ENCODE data around the gene LRP8.

DNA sequence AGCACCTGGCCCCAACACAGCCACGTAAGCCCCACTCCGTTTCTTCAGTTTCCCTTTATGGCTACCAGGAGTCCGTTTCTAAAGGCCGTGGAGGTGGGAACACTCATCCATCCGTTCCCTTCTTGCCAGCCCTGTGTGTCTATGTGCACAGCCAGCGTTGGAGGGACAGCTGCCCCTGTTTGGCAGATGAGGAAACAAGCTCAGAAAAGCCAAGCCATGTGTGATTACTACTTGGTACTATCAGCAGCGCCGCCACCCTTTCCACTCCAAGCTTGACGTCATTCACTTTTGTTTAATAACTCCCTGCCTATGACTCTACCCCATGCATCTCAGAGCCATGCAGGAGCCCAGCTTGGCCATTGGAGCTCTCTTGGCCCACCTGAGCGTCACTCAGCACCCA is 3.5 kb downstream of the LRP8 start:
- TF ChIP-seq, protein P1, sequence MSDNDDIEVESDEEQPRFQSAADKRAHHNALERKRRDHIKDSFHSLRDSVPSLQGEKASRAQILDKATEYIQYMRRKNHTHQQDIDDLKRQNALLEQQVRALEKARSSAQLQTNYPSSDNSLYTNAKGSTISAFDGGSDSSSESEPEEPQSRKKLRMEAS (IDR thresholded peaks at IDR 0.05): no peak
- TF ChIP-seq, protein P2, sequence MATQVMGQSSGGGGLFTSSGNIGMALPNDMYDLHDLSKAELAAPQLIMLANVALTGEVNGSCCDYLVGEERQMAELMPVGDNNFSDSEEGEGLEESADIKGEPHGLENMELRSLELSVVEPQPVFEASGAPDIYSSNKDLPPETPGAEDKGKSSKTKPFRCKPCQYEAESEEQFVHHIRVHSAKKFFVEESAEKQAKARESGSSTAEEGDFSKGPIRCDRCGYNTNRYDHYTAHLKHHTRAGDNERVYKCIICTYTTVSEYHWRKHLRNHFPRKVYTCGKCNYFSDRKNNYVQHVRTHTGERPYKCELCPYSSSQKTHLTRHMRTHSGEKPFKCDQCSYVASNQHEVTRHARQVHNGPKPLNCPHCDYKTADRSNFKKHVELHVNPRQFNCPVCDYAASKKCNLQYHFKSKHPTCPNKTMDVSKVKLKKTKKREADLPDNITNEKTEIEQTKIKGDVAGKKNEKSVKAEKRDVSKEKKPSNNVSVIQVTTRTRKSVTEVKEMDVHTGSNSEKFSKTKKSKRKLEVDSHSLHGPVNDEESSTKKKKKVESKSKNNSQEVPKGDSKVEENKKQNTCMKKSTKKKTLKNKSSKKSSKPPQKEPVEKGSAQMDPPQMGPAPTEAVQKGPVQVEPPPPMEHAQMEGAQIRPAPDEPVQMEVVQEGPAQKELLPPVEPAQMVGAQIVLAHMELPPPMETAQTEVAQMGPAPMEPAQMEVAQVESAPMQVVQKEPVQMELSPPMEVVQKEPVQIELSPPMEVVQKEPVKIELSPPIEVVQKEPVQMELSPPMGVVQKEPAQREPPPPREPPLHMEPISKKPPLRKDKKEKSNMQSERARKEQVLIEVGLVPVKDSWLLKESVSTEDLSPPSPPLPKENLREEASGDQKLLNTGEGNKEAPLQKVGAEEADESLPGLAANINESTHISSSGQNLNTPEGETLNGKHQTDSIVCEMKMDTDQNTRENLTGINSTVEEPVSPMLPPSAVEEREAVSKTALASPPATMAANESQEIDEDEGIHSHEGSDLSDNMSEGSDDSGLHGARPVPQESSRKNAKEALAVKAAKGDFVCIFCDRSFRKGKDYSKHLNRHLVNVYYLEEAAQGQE (IDR thresholded peaks at IDR 0.05): no peak
- TF ChIP-seq RAD21 (IDR thresholded peaks at IDR 0.05): no peak
- TF ChIP-seq, protein P3, sequence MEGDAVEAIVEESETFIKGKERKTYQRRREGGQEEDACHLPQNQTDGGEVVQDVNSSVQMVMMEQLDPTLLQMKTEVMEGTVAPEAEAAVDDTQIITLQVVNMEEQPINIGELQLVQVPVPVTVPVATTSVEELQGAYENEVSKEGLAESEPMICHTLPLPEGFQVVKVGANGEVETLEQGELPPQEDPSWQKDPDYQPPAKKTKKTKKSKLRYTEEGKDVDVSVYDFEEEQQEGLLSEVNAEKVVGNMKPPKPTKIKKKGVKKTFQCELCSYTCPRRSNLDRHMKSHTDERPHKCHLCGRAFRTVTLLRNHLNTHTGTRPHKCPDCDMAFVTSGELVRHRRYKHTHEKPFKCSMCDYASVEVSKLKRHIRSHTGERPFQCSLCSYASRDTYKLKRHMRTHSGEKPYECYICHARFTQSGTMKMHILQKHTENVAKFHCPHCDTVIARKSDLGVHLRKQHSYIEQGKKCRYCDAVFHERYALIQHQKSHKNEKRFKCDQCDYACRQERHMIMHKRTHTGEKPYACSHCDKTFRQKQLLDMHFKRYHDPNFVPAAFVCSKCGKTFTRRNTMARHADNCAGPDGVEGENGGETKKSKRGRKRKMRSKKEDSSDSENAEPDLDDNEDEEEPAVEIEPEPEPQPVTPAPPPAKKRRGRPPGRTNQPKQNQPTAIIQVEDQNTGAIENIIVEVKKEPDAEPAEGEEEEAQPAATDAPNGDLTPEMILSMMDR (IDR thresholded peaks at IDR 0.05; ENCODE audit: low read depth, low read length, missing input control): no peak
- TF ChIP-seq RXRA (IDR thresholded peaks at IDR 0.05): no peak
- TF ChIP-seq YY1 (IDR thresholded peaks at IDR 0.05): no peak
- TF ChIP-seq GABPA (IDR thresholded peaks at IDR 0.05 in 1 of 2, conservative IDR thresholded peaks at IDR 0.05 in 1 of 2): no peak
- no peak for TF ChIP-seq SP1 (IDR thresholded peaks at IDR 0.05)
- TF ChIP-seq, protein P4, sequence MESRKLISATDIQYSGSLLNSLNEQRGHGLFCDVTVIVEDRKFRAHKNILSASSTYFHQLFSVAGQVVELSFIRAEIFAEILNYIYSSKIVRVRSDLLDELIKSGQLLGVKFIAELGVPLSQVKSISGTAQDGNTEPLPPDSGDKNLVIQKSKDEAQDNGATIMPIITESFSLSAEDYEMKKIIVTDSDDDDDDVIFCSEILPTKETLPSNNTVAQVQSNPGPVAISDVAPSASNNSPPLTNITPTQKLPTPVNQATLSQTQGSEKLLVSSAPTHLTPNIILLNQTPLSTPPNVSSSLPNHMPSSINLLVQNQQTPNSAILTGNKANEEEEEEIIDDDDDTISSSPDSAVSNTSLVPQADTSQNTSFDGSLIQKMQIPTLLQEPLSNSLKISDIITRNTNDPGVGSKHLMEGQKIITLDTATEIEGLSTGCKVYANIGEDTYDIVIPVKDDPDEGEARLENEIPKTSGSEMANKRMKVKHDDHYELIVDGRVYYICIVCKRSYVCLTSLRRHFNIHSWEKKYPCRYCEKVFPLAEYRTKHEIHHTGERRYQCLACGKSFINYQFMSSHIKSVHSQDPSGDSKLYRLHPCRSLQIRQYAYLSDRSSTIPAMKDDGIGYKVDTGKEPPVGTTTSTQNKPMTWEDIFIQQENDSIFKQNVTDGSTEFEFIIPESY (IDR thresholded peaks at IDR 0.05): no peak
